HCEC 1CT (cell line): Measurements from ENCODE around the gene AMOTL1.
A peak's percentile ranks its signal among the peaks of the same experiment; 100 is the strongest.
"Not testable (repeated sequence)": the region's sequence is repeated elsewhere in the genome, so short reads cannot be mapped to it uniquely, and the experiment has no call there.

Source experiments
- DNase-seq: peaks from one replicate; pipeline ENCODE4 v3.0.0-alpha.2; 2017

AMOTL1 gene

DNA sequence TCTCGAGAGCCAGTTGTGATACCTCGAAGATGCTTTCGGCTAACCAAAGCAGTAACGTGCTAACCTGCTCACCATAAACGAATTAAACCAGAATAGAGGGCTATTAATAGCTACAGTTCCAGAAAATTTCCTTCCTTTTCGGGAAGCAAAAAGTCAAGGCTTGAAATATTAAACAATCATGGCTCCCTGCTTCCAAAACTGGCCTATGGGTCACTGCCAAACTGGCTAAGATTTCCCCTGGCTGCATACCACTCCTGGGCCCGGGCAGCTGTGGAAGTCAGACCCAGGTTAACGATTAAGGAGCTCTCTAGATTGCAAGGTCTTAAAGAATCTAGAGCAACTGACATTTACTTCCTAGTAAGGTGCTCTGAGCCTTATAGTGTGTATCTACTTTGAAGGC, 1.7 kb downstream of the AMOTL1 start:
- peak; percentile 11 for DNase-seq

DNA sequence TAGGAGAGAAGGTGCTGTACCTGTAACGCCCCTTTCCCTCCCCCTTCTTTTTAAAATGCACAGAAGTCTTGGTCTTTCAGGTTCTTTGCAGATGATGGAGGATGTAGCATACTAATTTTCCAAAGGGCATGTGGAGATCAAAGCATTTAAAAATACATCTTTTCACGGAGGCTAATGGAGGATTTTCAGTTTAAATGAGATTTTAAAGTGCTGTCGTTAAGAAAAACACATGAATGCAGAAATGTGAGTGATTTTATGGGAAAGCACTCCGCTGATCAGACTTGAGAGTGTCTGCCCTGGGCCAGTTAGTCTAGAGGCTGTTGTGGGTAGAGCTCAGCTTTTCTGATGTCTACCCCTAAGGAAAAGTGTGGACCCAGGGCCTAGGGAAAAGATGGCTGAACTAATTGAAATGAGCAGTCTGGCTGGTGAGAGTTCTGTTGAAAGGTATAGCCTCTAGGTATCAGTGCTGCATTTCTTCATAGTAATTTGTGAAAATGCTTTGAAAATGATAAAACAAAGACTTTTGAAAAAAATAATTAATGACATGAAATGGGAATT, 2.5 kb downstream of the AMOTL1 start:
- peak; percentile 0 for DNase-seq

DNA sequence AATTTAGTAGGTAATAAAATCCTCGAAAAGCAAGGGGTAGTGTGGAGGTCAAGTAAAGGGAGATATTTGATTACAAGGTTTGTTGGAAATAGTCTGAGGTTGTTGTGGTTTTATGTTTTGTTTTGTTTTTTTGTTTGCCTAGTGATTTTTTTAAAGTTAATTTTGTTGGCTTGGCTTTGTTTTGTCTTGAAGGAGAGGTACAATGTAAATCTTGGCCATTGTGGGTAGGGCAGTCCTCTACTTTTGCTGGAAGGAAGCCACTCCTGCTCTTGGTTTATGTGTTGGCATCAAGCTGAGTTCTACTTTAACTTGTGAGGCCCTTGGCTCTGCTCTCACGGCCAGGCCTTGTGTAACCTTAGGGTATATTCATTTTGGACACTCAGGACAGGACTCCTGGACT, 3.2 kb downstream of the AMOTL1 start:
- no peak for DNase-seq

DNA sequence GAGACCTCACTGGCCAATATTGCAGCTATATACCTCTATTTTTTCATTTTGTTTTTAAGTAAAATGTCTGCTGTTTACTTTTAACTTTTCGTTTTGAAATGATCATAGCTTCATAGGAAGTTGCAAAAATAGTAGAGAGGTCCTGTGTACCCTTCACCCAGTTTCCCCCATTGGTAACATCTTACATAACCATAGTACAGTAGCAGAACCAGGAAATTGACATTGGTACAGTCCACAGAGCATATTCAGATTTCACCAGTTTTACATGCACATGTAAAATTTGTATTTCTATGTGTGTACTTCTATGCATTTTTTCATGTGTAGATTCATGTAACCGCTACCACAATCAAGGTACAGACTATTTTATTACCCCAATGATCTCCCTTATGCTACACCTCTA, 3.8 kb downstream of the AMOTL1 start:
- no peak for DNase-seq

DNA sequence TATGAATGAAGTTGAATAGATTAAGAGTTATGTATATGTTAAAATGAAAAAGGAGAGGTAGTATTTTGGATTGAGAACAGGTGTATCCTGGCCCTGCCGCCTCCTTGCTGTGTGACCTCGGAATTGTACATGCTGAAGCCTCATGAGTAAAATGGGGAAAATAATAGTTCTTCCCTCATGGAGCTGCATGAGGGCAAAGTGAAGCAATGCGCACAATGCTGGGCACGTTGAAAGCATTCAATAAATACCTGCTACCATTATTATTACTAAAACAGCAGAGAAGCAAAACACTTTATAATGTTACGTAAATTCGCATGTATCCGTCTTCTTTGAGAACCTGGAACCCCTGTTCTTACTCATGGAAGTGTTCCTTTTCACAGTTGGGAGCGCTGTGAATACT, 5.7 kb downstream of the AMOTL1 start:
- peak; percentile 0 for DNase-seq

DNA sequence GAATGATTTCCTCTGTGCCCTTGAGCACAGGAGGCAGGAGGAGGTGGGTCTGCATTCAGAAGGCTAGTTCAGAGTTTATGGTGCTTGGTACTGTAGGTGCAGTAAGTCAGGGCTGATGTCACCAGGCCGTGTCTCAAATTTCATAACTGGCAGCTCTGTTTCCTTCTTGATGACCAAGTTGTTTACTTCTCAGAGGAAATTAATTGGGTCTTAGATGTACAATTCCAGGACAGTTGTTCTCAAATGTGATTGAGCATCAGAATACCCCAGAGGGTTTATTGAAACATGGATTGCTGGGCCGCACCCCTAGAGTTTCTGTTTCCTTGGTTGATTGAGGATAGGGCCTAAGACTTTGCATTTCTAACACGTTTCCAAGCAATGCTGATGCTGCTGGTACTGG, 6.2 kb downstream of the AMOTL1 start:
- DNase-seq, result peak; percentile 39

DNA sequence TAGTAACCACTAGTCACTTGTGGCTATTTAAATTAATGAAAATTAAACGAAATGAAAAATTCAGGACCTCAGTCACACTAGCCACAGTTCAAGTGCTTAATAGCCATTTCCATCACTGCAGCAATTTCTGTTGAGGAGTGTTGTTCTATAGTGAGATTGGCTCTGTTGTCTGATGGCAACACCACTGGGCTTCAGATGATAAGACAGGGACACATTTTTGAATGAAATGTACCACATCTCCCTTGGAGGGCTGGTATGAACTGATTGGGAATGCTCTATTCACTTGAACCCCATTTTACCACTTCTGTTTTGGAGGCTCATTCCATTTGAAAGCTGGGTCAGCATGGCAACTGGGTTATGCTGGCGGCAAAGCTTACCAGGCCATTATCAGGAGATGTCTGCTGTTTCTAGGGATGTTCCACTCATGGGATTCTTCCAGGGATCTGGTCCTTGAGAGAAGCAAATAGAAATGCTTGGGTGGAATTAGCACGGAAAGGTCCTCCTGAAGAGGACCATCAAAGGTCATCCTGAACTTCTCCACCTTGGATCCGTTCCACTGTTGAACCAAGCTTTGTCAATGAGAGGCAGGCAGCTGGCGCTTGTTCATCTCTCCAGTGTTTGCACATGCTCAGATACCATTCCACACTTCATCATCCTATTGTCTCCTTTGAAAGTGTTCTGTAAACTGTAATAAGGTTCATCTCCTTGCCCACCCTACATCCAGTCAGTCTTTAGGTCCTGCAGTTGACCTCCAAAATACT, 7.6 kb downstream of the AMOTL1 start:
- peak; percentile 0 for DNase-seq

DNA sequence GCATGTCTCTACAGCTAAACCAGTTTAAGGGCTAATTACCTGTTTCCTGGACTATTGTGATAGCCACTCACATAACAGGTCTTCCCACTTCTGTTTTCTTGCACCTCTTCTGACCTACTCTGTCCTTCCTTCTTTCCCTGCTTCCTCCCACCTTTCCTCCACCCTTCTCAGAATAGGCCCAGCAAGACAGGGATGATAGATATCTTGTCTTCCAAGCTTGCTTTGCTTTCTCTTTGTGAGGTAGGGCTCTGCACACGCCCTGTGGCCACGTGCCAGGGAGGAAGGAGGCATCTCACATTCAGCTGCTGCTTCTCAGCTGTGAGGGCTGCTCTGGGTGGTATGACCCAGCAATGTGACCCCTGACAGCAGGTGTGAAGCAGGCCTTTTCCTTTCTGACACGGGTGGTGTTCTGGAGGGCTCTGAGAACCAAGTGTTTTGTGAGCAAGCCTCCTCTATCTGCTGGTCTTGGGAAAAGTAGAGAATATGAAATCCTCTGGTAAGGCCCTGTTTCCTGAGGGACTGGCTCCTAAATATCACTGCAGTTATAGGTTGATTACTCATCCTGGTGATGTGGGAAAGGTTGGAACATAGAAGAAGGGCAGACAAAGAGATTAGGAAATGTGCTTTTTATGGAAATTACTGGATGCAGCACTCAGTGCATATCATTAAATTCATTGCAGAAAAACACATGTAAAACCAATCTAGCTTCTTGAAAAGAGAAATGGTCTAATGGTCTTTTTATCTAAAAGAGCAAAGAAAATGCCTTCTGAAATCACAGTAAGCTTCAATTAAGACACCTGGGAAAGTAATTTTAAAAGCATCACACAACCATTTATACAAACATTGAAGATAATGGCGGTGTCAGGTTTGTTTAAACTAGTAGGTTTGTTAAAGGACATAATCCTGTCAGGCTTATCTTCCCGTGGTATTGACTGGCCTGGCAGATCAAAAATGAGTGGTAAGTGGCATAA, 8.5 kb downstream of the AMOTL1 start:
- peak; percentile 79 for DNase-seq

DNA sequence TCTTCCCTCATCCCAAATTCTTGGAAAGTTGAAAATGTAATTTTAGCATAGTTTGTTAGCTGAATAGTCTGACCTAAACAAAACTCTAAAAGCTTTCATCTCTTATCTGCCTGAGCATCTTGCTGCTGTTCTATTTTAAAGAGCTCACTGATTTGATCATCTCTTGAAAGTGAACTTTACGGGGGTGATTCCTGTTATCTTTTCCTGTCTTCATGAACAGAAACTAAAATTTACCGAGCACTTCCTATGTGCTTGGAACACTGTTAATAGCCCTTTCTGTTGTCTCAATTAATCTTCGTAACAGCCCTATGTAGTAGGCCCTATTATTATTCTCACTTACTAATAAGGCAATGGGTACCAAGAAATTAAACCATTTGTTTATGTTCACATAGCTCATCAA, 12.3 kb downstream of the AMOTL1 start:
- peak; percentile 10 for DNase-seq

DNA sequence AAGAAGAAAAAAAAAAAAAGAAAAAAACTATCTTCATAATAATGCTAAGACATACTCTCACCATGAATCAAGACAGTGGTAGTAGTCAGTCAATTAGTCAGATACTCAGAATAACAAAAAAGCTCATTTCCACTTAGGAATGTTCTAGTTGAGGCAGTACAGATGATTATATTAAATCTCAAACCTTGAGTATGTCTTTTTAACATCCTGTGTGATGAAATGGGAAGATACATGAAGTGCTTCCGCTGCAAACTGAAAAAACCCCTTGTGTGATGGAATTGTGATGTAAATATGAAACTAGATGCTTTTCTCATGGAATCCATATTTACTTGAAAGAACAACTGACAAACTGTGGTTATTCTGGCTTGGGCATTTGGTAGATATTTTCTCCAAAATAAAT, 13.7 kb downstream of the AMOTL1 start:
- DNase-seq, result peak; percentile 94

DNA sequence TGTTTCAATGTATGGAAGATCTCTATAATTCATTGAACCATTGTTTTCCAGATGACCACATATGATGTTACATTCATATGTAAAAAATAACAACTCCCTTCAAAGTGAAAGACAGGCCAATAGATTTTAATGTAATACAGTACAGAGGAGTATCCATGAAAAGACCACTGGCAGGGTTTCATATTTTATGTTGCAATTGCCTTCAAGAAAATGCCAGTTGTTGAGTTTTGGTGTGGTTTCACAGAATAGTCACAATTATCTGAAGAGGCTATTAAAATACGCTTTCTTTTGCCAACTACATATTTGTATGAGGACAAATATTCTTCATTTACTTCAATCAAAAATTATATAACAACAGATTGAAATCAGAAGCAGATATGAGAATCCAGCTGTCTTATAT, 14.3 kb downstream of the AMOTL1 start:
- no peak for DNase-seq

DNA sequence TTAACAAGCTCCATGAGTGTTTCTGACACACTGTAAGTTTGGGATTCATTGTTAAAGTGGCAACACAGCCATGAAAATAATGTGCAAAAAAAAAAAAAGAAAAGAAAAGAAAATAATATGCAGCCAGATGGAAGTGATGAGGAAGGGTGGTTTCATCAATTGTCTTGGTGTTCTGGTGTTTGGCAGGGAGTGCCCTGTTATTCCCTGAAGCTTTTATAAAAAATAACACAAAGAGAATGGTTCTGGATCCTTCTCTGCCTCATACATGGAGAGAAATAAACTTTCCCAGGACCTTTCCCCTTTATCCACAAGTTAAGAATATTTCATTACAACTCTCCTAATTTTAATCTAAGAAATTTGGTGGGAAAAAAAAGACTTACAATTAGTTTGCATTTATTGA, 16.7 kb downstream of the AMOTL1 start:
- DNase-seq, result no peak

DNA sequence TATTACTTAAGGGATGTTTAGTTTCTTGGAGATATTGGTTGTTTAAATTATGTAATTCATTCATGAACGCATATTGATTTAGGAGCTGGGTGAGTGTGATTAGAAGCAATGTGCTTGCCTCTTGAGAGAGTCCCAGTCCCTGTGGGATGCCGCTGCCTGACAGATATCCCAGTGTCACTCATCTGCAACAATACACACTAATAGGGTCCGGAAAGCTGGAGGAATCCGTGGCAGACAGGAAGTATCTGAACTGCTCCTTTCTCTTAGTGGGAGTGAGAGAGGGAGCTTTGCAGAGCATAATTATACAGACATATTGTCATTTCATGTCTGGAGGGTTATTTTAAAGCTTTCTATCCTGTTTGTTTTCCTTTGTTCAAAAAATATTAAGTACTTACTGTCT, 17.4 kb downstream of the AMOTL1 start:
- DNase-seq, result no peak

DNA sequence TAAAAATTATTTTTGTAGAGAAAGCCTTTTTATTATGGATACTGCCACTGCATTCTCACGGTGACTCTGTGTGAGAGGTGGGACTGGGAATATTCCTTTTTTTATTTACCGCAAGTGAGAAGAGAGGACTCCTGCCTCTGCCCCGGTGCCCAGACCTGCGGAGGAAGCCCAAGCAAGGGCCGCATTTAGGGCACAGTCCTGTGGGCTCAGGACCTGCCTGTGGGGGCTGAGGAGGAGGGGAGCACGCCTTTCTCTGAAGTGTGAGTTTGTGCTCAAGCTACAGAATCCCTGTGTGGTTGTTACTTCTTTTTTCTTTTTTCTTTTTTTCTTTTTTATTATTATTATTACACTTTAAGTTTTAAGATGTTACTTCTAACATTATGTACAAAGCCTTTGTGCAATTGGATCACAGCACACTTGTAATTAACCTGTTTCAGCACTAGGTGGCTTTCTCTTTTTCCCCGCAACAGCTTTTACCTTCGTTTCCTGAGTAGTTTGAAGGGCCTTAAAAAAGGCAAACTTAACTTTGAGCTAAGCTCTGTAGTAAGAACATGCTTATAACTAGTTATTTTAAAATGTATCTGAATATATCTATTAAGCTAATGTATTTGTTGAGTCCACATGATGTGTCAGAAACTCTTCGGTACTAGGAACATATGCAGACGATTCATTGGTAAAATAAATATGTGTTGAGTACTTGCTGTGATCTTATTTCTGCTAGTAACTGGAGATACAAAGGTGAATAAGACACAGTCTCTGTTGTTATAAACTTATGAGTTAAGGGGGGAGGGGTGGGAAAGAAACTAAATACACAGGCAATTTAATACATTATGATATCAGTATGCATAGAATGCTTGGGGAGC, 18.3 kb downstream of the AMOTL1 start:
- peak; percentile 64 for DNase-seq

DNA sequence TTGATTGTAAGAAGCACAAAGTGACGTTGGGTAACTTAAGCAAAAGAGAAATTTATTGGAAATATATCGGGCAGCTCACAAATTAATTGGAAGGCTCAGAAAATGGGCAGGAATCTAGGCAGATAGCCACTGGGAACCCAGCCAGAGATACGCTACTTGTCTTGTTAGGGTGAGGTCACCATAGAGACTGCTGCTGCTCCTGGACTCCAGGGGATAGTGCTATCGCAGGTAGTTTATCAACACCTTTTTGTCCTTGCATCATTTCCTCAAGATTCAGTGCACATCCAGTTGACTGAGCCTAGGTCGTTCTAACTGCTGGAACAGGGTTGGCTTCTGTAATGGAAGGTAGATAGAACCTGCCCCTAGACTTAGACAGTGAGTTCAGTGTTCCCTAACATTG, 19.6 kb downstream of the AMOTL1 start:
- no peak for DNase-seq

DNA sequence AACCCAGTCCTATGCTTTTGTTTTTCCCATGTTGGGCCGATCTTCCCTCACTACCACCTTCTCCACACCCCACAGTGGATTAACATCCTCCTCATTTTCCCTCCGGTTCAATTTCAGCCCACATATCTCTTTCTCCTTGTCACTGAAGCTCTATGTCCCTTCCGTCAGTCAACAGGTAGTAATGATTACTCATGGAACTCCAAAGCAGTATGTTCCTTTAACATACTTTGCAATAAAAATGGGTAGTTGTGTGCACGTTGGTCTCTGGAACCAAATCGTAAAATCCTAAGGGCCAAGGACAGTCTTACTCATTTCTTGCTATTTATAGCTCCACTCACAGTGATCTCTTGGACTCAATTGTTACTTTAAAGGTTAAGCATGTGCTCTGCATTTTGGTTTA, 20.2 kb downstream of the AMOTL1 start:
- DNase-seq, result peak; percentile 43

DNA sequence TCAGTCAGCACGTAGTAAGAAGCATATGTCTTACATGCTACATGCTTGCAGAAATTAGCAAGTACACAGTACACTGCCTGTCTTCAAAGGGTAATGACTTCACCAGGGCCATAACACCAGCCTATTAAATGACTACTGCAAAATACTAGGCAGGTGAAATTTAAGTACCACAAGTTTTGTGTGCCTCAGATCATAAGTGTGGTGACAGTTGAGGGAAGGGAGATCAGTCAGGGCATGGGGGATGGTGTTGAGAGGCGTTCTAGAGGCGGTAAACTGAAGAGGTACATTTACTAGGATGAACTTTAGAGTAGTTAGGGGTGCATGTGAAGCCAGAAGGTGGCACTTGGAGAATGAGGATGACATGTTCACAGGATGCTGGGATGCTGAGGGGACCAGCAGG, 22.0 kb downstream of the AMOTL1 start:
- DNase-seq, result no peak

DNA sequence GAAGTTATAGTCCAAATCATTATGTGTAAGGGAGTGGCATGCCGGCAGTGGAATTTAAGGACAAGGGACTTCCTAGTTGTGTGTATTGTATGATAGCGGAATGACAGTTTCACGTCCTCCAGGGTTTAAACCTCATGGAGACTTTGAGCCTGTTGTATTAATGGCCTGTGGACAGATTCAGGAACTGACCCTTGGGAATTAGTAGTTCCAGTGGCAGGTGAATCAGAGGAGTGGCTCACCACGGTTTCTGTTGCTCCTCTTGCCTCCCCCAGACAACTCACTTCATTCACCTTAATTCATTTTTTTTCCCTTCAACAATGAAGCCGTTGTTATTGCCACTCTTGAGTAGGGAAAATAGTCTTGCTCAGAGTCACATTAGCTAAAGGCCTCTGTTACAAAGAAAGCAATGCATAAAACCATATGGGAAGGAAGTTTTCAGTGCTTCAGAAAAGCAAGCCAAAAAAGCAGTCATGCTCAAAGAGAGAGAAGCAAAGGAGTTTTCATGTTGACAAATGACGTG, 22.6 kb downstream of the AMOTL1 start:
- no peak for DNase-seq

DNA sequence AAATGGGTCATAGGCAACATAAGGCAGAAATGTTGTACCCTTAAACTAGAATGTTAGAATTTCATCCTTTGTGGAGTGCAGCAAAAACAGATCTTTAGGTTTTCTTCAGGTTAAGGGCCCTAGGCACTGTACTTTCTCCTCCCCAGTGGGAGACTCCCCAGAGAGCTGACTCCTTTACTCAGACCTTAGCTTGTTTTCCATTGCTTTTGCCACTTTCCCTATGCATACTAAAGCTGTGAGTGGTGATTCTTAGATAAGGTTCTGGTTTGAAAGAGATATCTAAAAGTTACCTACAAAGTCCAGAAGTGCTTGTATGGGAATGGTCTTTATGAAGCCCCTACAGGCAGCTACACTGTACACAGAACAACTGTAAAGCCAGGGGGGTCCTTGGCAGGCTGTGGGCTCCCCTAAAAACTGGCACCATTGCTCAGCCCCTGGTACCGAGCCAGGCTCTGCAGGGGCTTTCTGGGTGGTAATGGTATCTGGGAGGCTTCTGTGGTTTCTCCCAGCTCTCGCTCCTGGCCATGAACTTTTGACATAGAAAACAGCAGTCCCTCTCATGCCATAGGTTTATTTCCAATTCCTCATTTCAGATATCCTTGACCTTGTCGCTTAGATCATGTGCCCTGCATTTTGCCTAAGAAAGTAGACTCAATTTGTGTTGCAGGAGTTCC, 23.2 kb downstream of the AMOTL1 start:
- DNase-seq, result no peak

DNA sequence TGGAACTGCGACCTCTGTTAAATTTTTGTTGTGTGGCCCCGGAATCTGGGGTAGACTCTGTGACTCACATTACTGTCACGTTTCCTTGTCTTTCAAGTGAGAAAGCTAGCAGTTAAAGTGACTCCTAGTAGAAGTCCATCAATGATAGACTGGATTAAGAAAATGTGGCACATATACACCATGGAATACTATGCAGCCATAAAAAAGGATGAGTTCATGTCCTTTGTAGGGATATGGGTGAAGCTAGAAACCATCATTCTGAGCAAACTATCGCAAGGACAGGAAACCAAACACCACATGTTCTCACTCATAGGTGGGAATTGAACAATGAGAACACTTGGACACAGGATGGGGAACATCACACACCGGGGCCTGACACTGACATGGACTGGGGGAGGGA, 23.8 kb downstream of the AMOTL1 start:
- not testable (repeated sequence) for DNase-seq

DNA sequence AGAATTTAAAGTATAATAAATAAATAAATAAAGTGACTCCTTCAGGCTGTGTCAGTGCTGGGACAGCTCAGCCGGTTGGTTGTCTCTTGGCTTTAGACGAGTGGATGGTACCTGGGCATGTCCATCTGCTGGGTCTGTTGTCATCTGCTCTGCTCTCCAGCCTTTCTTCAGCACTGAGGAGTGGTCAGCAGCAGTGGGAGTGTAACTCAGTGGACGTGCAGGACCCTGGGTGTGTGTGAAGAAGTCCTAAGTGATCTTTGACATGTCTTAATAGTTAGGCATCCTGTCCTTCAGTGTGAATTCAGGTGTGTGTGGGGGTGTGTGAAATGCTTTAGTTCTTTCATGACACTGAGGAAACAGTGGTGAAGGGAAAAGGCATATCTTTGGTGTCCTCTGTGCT, 24.3 kb downstream of the AMOTL1 start:
- DNase-seq, result no peak

DNA sequence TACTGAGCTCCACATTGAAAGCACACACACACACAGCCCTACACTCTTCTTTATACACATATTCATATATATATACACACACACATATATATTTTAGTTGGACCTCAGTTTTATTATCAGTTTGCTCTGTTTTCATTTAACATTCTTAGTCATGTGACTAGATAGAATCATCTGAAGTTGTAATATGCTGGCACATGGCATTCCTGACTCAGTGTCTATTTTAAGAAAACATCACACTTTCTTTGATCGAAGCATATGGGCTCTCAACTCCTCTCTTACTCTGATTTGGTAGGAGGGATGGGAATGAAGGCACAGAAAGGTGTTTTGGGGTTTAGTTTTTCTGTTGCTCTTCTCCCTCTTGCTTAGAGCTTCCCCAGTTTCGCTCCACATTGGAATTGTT, 24.8 kb downstream of the AMOTL1 start:
- peak; percentile 66 for DNase-seq
